GM12878 (cell line): ENCODE results near the gene ZNF189. TPM values are rescaled to one million over a fixed set of nuclear protein-coding genes. Genes with fewer than 3 reads are reported as not detected.

Experiments
- ATAC-seq: fragments of 200-7000 bp; cut with Tn5 transposase; 3 replicates; pipeline ENCODE4 v1.9.1; 2020; ENCODE audit warnings: mild to moderate bottlenecking, moderate library complexity
- BruUV-seq: library from RNA; stranded (reverse); fragments of 400-500 nt; replicated peaks from 2 replicates; lab custom pipeline; 2021; lab: Mats Ljungman, UMichigan
- CTCF ChIA-PET: fragments of 300-600 bp; sonication (Branson Sonifier 250); formaldehyde crosslinking; extraction: SDS; loops from one replicate; lab custom pipeline; 2021; ENCODE audit warnings: inconsistent platforms; lab: Yijun Ruan, JAX
- POLR2A ChIA-PET: fragments of 350-600 bp; formaldehyde crosslinking; extraction: SDS; loops from one replicate; lab custom pipeline; 2021; ENCODE audit warnings: inconsistent platforms; lab: Charles Lee
- RAD21 ChIA-PET: fragments of 300-600 bp; sonication (Branson Sonifier 250); formaldehyde crosslinking; loops from one replicate; lab custom pipeline; 2023; ENCODE audit warnings: antibody characterized with exemption; ENCODE audit not compliant: unreplicated experiment; lab: Charles Lee
- SMC1A ChIA-PET: fragments of 300-600 bp; sonication (Branson Sonifier 250); formaldehyde crosslinking; loops from one replicate; lab custom pipeline; 2023; ENCODE audit not compliant: unreplicated experiment, uncharacterized antibody; lab: Charles Lee
- DNase-seq: peaks from one replicate; pipeline ENCODE4 v3.0.0-alpha.2; 2011; ENCODE audit warnings: low read depth, low spot score
- FAIRE-seq: peaks from 3 replicates; lab custom pipeline; 2011; peaks lifted over from hg19 to GRCh38; lab: Jason Lieb, UNC
- H2AFZ ChIP-seq: 2 replicates; pipeline ENCODE4 v1.6.0; 2011; ENCODE audit warnings: low read depth, low read length, control low read depth; ENCODE audit not compliant: control insufficient read depth
- H3K27ac ChIP-seq: 2 replicates; pipeline ENCODE4 v1.5.1; 2011; ENCODE audit warnings: control low read depth; ENCODE audit not compliant: control insufficient read depth, insufficient read depth
- H3K27me3 ChIP-seq, 2 experiments: replicated peaks in 1 of 2; 2 replicates each; pipeline versions ENCODE4 v1.6.0 to v1.6.1; 2011; ENCODE audit warnings: low read length in 1 of 2; ENCODE audit not compliant: control insufficient read depth in 2 of 2, insufficient read depth in 2 of 2
- H3K36me3 ChIP-seq, 2 experiments: 2 replicates each; pipeline ENCODE4 v1.5.1; 2011; ENCODE audit warnings: low read length in 1 of 2; ENCODE audit not compliant: control insufficient read depth in 2 of 2, insufficient read depth in 2 of 2
- H3K4me1 ChIP-seq: 2 replicates; pipeline ENCODE4 v1.6.1; 2011; ENCODE audit warnings: mild to moderate bottlenecking, low read length, moderate library complexity, mixed read lengths; ENCODE audit not compliant: control insufficient read depth, insufficient read depth
- H3K4me2 ChIP-seq: 2 replicates; pipeline ENCODE4 v1.6.0; 2011; ENCODE audit warnings: control low read depth; ENCODE audit not compliant: control insufficient read depth, insufficient read depth
- H3K4me3 ChIP-seq: fragments of 200-600 bp; sonication (generic); 2 replicates; pipeline ENCODE4 v1.5.1; 2016
- H3K79me2 ChIP-seq: 2 replicates; pipeline ENCODE4 v1.6.0; 2011; ENCODE audit warnings: low read length; ENCODE audit not compliant: control insufficient read depth, insufficient read depth
- H3K9ac ChIP-seq: 2 replicates; pipeline ENCODE4 v1.8.0; 2011; ENCODE audit warnings: low read length, control low read depth, mixed read lengths; ENCODE audit not compliant: control insufficient read depth, insufficient read depth
- H3K9me3 ChIP-seq: replicated peaks from 3 replicates; pipeline ENCODE4 v1.5.1; 2011; ENCODE audit warnings: mild to moderate bottlenecking, low read length; ENCODE audit not compliant: control insufficient read depth, insufficient read depth
- H4K20me1 ChIP-seq: 2 replicates; pipeline ENCODE4 v1.6.0; 2011; ENCODE audit not compliant: control insufficient read depth, insufficient read depth
- CHD1 ChIP-seq: IDR thresholded peaks from 2 replicates; pipeline ENCODE4 v1.6.1; 2012; ENCODE audit warnings: low read depth, low read length, improper control_type of control experiment
- EGR1 ChIP-seq, 2 experiments: IDR thresholded peaks; 1 replicate in 1 of 2; 2 replicates in 1 of 2; pipeline ENCODE4 v1.6.1; 2011 to 2012; ENCODE audit warnings: low read depth in 2 of 2, low read length in 2 of 2, borderline replicate concordance in 1 of 2, mild to moderate bottlenecking in 1 of 2, moderate library complexity in 1 of 2
- JUNB ChIP-seq: IDR thresholded peaks from 2 replicates; pipeline ENCODE4 v1.6.1; 2016; ENCODE audit warnings: antibody characterized with exemption, mild to moderate bottlenecking
- MYC ChIP-seq: IDR thresholded peaks from 2 replicates; pipeline ENCODE4 v1.6.1; 2011; ENCODE audit warnings: mild to moderate bottlenecking, low read length, moderate library complexity, inconsistent platforms; ENCODE audit not compliant: insufficient read depth, insufficient replicate concordance, insufficient read length, severe bottlenecking
- PAX8 ChIP-seq: fragments of 450-650 bp; IDR thresholded peaks from 2 replicates; pipeline ENCODE4 v1.6.1; 2017; ENCODE audit warnings: mild to moderate bottlenecking, moderate library complexity
- SREBF1 ChIP-seq: IDR thresholded peaks from 2 replicates; pipeline ENCODE4 v1.6.1; 2012; ENCODE audit warnings: mild to moderate bottlenecking, low read length
- TAF1 ChIP-seq: IDR thresholded peaks from 2 replicates; pipeline ENCODE4 v1.6.1; 2011; ENCODE audit warnings: mild to moderate bottlenecking, low read depth, low read length, borderline replicate concordance
- TCF3 ChIP-seq: IDR thresholded peaks from 2 replicates; pipeline ENCODE4 v1.6.1; 2012; ENCODE audit warnings: low read depth, mild to moderate bottlenecking, low read length, borderline replicate concordance; ENCODE audit not compliant: insufficient read depth
- USF1 ChIP-seq: IDR thresholded peaks from 2 replicates; pipeline ENCODE4 v1.6.1; 2011; ENCODE audit warnings: borderline replicate concordance, low read depth, mild to moderate bottlenecking, moderate library complexity, mixed read lengths, low read length; ENCODE audit not compliant: insufficient read depth; ENCODE audit errors: extremely low read length
- ZSCAN29 ChIP-seq: fragments of 450-650 bp; IDR thresholded peaks from 2 replicates; pipeline ENCODE4 v1.6.1; 2017; ENCODE audit warnings: mild to moderate bottlenecking, moderate library complexity
- WGBS: methylation state at CpG from one replicate; pipeline ENCODE4 v1.1.6; 2016; ENCODE audit warnings: low lambda C conversion rate; ENCODE audit not compliant: insufficient replicate concordance, insufficient coverage; ENCODE audit errors: missing lambda C conversion rate; 5-methylcytosine and 5-hydroxymethylcytosine counted together
- in situ Hi-C: fragments of 300-500 bp; cut with MboI; formaldehyde crosslinking; loops from 9 replicates; pipeline ENCODE4 v1.14.3; 2018; ENCODE audit warnings: mixed read lengths
- intact Hi-C: fragments of 100-400 bp; cut with micrococcal nuclease; formaldehyde crosslinking; loops from one replicate; pipeline ENCODE4 v1.14.2; 2022; ENCODE audit not compliant: unreplicated experiment
- polyA plus RNA-seq, 11 experiments: library from polyadenylated mRNA; depleted of rRNA in 4 of 11; unstranded in 6 of 11; stranded (reverse) in 5 of 11; fragments of >200 nt; fragmentation: Nextera tagmentation in 4 of 11; fragmentation: Illumina TruSeq in 1 of 11; extraction: Ambion mirVana in 4 of 11; extraction: Trizol in 1 of 11; gene quantifications; 1 replicate in 1 of 11; 2 replicates in 10 of 11; pipeline versions ENCODE4 v1.2.1 to v1.2.3, GENCODE V29; 2011 to 2016; ENCODE audit warnings: inconsistent platforms in 2 of 11, missing spikeins in 2 of 11, low read depth in 1 of 11
- total RNA-seq, 4 experiments: library from RNA; depleted of rRNA in 3 of 4; stranded (reverse); fragments of >200 nt in 3 of 4; fragmentation: Illumina TruSeq in 1 of 4; extraction: Trizol in 1 of 4; gene quantifications; 2 replicates each; pipeline versions ENCODE4 v1.2.1 to v1.2.3, GENCODE V29; 2013 to 2021
- TF ChIP-seq, protein P1 (sequence below): fragments of 450-650 bp; IDR thresholded peaks from 2 replicates; pipeline ENCODE4 v1.6.1; 2017; ENCODE audit warnings: borderline replicate concordance

Gene ZNF189
- total and polyA plus RNA-seq, 10 of the 15 experiments (the other 5 are each of a cell fraction or from before 2014, with no cell fraction given), result 3.1 to 12.3 (median 7.4) TPM

DNA sequence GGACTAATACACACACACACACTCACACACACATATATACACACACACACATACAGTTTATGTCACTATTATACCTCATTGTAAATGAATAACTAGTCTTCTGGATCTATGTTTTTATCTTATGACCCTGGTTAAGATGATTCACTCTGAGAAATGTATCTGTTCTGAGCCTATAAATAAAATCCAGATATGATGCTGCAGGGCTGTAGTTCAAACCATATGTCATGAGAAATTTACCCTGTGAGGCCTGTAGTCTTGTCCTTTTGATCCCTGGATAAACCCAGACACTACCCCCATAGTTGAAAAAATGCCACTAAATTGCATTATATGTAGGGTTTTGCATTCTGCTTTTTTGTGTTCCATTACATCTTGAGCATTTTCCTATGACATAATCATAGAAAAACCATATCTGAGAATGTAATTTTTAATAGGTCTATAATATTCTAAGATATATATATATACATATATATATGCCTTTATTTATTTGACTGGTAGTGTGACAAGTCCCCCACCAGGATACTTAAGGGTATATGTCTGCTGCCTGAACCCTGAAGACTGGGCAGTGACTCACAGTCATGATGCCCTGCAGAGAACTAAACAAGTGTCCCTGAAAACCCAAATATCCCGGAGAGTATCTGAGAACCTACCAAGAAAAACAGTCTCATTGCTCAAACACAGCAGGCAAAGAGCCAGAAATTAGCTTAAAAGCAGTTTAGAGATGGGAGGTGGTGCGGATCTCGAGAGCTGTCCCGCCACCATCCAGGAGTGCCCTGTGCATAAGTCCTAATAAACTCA, 55.3 kb downstream of the ZNF189 start:
- WGBS, result 60% methylated on average over 4 of the region's 4 CpGs
- CTCF ChIA-PET, result interaction anchor here (0.9 to 12.4 kb wide), 3 partner anchors 8 to 76 kb away, joined by 3 to 228 read pairs (median 4); partner anchors contain the start of gene RNF20

More for the DNA sequence above, 55.3 kb downstream of the ZNF189 start:
- no peak overlapping the region for H2AFZ ChIP-seq
- DNase-seq (no peak), FAIRE-seq (no peak)
- no peaks in the 10 kb centered on the region for H3K79me2 ChIP-seq
- H3K9me3 ChIP-seq, result no peaks in the 10 kb centered on the region; the same call in 2 of the 3 replicates
- no peaks in the 10 kb centered on the region for H4K20me1 ChIP-seq
- H3K36me3 ChIP-seq, result no peaks in the 10 kb centered on the region
- intact Hi-C loops, result no loop called here
- H3K4me1 ChIP-seq, result no peaks in the 10 kb centered on the region
- H3K9ac ChIP-seq, result no peak overlapping the region
- no peak overlapping the region for H3K27ac ChIP-seq
- peaks cover 0 to 3% of the 10 kb centered on the region in 2 experiments; a peak in 2 of 4 replicates for H3K27me3 ChIP-seq
- in situ Hi-C loops, result no loop called here
- ChIA-PET POLR2A (no interaction called here), RAD21 (no interaction called here)
- H3K4me2 ChIP-seq, result no peak overlapping the region
- H3K4me3 ChIP-seq, result no peak overlapping the region
- TF ChIP-seq USF1 (no peak), EGR1 (IDR thresholded peaks at IDR 0.05; ENCODE audit: borderline replicate concordance in 1 of 2, low read depth in 2 of 2, low read length in 2 of 2) (no peak), MYC (no peak), TCF3 (no peak), JUNB (no peak), SREBF1 (no peak), CHD1 (no peak), PAX8 (no peak), TAF1 (no peak), ZSCAN29 (no peak)
- TF ChIP-seq, protein P1, sequence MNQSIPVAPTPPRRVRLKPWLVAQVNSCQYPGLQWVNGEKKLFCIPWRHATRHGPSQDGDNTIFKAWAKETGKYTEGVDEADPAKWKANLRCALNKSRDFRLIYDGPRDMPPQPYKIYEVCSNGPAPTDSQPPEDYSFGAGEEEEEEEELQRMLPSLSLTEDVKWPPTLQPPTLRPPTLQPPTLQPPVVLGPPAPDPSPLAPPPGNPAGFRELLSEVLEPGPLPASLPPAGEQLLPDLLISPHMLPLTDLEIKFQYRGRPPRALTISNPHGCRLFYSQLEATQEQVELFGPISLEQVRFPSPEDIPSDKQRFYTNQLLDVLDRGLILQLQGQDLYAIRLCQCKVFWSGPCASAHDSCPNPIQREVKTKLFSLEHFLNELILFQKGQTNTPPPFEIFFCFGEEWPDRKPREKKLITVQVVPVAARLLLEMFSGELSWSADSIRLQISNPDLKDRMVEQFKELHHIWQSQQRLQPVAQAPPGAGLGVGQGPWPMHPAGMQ, result no peak
- TF ChIP-seq, all 136 proteins: peak for 0
- no peak for ATAC-seq
- BruUV-seq, result no TSS peak
- SMC1A ChIA-PET, result interaction anchor here (1.1 kb wide), 1 partner anchor 75 kb away, joined by 3 read pairs; no protein-coding TSS in a partner anchor
